Renal cortical epithelial cell (primary cell): Measurements from ENCODE around the gene ALDH1L1. TPM values are rescaled to one million over a fixed set of nuclear protein-coding genes. Genes with fewer than 3 reads are reported as not detected.

Source experiments
- DNase-seq: peaks from one replicate; pipeline ENCODE4 v3.0.0-alpha.2; 2011; ENCODE audit warnings: low read depth
- total RNA-seq: library from RNA; depleted of rRNA; stranded (reverse); fragments of >200 nt; gene quantifications from 2 replicates; pipeline ENCODE4 v1.2.3, GENCODE V29; 2014

Gene ALDH1L1
- total RNA-seq, 1 donor from 2014 or later: 4.6 TPM

DNA sequence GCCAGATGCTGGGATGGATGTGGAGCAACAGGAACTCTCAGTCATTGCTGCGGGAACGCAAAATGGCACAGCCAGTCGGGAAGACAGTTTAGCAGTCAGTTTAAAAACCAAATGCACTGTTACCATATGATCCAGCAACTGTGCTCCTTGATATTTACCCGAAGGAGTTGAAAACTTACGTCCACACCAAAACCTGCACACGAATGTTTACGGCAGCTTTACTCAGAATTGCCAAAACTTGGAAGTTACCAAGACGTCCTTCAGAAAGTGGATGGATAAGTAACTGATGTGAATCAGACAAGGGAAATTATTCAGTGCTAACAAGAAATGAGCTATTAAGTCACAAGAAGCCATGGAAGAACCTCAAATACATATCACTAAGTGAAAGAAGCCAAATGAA is 60.4 kb downstream of the ALDH1L1 start:
- no peak for DNase-seq

DNA sequence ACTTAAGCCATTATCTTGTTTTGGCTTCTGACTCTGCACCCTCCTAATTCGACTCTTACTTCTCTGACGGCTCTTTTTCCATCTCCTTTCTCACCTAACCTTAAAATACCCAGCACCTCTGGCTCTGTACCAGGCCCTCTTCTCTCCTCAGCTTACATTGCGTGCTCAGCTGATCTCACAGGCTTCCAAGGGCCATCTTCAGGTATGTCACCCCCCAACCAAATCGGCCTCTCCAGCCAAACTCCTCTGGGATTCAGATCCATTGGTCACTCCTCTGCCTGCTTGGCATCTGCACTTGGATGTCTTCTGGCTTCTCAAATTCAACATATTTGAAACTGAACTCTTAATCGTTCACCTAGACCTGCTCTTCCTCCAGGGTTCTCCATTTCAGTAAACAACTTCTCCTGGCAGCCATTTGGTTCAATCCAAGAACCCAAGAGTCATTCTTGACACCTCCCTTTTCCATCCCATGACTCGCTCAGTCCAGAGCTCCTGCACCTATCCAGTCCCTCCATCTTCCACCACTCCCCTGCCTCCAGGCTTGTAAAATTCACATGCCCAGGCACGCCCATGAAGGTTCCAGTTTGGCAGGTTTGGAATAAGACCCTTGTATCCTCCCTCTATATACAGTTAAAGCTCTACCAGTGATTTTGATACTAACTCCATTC is 61.2 kb downstream of the ALDH1L1 start:
- no peak for DNase-seq

DNA sequence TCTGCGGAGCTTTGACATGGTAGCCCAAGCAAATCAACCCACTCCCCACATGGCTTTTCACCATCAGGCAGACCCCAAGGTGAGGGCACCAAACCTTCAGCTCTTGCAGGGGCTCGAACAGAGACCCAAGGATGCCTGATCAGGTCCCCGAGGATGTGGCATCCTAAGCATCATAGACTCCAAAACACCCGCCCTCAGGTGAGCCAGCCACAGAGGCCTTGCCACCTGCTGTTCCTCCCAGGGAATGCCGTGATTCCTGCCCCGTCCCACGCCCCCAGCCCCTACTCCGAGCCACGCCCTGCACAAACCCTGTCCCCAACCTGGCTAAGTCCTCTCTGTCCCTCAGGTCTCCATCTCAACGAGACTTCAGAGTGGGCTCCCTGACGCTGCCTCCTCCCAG is 61.8 kb downstream of the ALDH1L1 start:
- DNase-seq: no peak

DNA sequence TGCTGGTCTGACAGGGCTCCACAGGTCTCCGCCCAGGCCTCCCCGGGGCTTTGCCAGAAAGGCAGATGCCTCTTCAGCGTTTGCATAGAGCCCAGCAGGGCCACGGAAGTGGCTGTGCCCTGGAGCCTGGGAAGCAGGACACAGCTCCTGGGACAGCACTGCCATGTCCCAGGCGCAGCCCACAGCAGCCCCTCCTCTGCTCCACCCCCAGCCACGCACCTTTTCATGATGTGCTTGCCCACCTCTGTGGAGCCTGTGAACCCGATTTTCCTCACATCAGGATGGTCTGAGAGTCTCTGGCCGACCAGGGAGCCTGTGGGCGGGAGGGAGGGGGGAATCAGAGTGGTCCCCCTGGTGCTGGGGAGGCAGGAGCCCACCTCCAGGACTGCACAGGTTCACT is 62.6 kb downstream of the ALDH1L1 start:
- DNase-seq: no peak

DNA sequence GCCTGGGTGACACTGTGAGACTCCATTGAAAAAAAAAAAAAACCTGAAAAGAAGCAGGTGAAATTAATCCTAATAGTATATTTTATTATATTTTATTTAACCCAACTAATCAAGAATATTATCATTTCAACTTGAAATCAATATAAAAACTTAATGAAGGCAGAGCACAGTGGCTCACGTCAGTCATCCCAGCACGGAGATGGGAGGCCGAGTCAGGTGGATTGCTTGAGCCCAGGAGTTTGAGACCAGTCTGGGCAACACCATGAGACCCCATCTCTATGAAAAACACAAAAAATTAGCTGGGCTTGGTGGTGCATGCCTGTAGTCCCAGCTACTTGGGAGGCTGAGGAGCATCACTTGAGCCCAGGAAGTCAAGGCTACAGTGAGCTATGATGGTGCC is 63.2 kb downstream of the ALDH1L1 start:
- DNase-seq: no peak

DNA sequence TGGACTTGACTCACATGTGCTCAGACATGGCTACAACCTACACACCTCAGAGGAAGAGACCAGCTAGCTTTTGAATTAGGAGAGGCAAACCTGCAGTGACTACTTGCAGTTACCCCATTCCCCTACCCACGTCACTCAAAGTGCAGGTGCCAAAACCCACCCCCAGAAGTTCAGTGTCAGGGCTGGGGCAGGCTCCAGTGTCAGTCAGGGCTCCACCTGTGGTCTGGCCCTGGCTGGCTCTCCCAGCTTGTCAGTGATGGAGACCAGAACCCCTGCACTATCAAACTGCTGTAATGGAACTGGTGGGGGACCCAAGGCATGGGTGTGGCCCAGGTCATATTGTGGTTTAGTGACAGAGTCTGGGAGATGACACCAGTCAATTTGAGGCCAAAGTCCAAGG is 63.9 kb downstream of the ALDH1L1 start:
- DNase-seq: no peak

DNA sequence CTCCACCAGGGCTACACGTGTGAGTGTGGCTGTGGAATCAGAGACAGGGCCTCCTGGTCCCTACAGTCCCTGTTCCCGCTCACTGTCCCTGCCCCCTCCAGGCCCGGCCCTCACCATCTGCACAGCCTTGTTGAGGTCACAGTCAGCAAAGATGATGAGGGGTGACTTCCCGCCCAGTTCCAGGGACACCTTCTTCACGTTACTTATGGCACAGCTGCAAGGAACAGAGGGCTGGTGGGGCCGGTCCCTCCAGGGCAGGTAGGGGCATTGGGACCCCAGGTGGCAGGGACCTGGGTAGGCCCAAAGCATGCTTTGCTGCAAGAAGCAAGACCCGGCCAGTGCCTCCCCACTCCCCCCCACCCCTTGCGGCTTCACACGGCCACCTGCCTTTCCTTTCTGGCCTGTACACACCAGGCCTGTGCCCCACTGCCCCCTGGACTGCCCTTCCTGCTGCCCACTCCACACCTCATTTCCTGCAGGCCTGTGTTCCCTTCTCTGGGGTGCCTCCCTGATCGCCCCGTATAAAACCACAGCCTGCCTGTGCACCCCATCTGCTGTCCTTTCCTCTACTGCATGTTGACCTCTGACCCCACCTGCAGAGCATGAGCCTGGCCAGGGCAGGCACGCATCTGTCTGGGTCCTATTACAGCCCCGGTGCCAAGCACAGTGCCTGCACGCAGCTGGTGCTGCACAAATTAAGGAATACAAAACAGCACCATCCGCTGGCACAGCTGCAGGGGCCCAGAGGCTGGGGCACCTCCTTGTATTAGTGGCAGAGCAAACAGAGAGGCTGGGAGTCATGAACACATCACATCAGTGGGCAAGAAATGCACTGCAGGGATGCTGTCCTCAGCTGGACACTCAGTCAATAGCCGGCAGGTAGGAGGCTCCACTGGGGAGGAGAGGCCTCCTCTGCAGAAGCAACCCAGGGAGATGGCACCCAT is 65.7 kb downstream of the ALDH1L1 start:
- no peak for DNase-seq

DNA sequence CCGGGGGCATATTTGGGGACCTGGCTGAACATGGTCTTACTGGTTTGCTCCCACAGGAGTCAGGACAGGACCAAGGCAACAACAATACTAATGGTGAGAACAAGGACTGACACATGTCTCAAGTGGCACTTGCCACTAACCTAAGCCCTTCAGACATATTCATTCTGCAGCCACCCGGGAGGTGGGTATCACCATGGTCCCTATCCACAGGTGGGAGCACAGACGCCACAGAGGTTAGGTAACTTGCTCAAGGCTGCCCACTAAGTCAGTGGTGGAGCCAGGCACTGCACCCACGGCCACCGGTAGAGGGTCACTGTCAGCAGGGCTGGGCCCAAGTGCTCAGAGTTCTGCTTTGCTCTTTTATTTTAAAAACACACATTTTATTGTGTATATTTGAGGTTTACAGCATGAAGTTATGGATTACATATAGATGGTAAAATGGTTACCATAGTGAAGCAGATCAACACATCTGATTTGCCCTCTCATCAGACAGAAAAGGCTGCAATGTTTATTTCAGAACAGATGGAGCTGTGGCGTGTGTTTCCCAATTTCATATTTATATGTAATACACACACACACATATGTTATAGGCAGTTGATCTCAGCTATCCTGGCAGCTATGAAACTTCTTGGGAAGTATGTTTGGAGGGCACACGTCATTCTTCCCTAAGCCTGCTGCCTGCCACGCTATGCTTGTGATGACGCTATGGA is 66.5 kb downstream of the ALDH1L1 start:
- no peak for DNase-seq

DNA sequence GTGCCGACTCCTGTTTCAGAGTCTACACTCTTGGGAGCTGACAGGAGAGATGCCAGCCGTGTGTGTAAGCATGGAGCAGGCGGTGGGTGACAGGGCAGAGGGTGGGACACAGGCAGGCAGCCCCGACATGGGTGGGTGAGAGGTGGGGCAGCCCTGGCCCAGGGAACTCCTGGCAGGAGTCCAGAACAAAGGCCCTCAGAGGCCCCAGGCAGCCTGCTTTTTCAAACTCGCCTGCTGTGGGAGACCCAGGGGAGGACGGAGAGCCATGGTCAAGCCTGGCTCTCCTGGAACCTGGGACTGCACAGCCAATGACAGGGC is 67.2 kb downstream of the ALDH1L1 start:
- no peak for DNase-seq

DNA sequence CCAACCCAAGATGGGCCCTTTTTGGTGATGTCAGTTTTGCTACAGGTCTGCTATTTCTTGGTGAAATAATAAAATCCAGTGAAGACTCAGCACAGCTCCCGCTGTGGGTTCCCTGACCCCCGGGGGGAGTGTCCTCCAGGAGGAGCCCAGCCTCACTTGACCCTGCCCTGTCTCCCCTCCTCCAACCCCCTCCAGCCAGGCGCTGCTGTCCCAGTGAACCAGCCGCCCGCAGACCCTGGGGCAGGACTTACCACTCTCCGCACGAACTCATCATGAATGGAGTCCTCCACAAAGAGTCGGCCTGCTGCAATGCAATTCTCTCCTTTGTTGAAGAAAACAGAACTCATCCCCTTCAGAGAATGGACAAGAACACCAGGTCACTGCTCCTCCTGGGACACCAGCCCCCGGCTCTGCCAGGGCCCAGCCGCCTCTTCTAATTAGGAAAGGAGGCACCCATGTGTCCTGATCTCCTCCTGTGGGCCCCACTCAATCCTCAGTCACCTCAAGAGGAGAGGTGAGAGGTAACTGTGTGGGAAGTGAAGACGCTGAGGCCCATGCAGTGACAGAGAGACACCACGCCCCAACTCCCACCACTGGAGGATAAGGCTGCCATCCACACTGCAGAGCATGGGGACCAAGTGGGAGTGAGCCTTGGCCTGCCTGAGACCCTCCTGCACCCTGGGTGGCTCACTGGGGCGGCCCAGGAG is 67.7 kb downstream of the ALDH1L1 start:
- no peak for DNase-seq

DNA sequence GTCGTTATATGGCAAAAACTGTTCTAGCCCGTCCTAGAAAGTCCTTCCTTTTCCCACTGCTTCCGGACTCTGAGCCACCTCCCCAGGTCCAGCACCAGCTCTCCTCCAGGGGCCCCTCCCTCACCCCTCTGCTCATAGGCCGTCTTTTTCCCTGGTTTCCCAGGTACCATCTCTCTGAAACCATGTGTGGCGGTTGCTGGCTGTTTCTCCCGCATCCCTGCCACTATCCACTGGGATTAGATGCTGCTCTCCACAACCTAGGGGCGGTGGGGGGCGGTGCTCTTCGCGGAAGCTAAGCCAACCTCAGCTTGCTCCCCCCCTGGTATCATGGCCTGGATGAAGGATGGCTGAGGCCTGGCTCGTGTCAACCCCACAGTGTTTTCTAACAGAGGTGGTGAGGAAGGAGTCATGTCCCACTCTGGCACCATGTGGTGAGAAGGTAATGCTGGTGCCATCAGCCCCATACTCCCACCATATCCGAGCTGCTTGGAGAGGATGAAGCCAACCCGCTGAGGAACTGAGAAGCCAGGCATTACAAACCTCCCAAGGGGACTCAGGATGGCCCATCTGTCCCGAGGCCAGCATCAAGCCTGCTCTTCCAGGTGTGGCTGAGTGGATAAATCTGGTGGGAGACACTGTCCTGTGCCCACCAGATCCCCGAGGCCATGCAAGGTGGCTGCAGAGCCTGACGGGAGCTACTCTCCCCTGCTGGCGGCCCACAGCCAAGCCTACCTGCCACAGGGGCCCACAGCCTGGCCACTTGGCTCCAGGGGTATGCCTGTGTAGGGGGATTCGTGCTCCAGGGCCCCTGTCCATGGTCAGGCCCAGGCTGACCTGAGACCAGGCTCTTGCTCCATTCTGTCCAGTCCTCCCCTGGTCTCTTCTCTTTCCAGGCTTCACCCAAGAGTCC is 68.6 kb downstream of the ALDH1L1 start:
- no peak for DNase-seq

DNA sequence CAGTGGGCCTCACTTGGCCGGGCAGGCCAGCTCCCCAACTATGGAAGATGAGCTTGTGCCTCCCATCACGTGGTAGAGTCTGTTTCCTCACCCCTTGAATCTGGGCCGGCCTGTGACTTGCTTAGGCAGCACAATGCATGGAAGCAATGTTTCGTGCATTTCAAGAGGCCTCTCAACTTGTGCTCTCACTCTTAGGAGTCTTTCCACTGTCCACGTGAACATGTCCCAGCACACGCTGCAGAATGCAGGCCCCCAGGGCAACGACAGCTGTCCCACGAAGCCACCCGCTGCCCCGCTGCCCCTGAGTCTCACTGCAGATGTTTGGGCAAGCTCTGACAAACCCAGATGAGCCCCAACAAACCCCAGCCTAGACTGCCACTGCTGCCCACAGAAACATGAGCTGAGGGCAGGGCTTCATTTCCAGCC is 69.2 kb downstream of the ALDH1L1 start:
- no peak for DNase-seq

DNA sequence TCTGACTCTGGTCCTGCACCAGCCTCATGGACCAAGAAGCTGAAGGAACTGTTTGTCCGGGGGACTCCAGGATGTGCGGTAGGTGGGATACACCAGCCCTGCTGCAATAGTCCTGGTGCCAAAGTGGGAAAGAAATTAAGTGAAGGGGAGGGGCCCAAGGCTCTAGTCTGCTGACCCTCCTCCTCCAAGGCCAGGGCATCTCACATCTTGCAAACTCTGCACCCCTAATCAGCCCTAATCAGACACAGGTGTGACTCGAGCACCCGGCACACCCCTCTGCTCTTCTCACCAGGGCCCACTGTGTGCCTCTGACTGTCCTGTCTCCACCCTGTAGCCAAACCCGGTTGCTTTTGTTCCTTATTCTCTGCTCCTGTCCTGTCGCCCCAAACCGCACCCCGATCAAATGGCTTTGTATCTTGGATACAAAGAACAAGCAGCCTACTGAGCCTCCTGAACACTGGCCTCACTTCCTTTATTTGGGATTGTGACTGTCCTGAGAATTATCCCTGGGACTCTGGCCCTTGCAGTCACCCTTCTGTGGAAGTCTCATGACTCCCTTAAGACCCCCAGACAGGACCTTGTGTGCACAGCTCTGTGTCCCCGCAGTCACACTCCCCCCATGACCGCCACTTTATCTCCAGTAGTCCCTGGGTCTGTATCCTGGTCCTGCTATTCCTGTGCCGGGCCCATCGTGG is 69.8 kb downstream of the ALDH1L1 start:
- DNase-seq: no peak

DNA sequence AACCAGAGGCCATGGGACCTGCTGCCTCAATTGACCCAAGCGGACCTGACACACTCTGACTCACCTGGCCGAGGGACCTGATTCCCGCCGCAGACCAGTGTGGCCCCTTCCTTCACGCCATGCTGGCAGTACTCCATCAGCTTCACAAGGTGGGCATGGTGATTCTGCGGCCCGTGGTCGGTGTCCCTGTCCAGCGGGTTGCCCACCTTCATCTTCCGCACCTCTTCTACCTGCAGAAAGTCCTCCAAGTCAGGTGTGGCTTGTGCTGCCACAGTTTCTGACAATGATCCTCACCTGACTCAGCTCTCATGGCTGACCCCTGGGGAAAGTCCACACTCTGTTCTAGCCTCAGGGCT is 70.5 kb downstream of the ALDH1L1 start:
- no peak for DNase-seq

DNA sequence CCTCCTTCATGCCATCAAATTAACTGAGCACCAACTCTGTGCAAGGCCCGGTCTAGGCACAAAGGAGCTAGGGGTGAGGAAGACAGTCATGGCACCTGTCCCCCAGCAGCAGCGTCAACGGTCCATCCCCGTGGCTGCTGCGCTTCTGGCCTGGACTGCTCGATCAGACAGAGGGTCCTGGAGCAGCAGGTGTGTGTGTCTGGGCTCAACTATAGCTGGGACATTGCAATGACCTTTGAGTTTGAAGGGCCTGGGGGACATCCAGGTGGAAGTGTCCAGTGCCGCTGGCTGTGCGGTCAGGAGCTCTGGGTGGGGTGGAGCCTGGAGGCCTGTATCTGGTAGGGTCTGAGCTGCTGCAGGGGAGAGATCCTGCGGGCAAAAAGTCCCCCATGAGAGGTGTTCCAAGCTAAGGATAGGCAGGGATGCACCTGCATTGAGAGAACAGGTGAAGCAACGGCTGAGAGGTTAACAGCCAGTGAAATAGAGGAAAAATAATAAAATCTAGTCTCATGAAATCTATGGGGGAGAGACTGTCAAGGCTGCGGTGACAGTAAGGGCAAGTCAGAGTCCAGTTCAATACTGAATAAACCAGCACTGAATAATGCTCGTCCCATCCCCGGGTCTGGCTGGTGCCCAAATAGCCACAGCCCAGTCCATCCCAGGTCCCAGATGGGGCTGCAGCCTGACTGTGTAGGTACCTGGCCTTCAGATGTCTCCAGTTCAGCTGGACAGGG is 71.1 kb downstream of the ALDH1L1 start:
- DNase-seq: no peak

DNA sequence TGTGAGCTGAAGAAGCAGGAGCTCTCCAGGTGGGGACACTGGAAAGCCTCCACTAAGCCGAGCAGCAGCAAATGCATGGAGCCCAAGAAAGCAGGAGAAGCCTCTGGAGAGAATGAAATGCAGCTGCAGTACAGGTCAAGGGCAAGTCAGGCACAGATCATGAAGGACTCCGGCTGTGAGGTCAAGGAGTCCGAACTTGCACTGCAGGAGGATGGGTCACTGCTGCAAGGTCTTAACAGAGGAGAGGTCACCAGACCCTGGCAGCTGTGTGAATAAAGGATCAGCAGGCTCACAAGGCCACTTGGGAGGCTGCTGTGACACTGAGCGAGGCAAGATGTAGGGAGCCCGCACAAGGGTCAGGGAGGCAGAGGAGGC is 71.7 kb downstream of the ALDH1L1 start:
- no peak for DNase-seq

DNA sequence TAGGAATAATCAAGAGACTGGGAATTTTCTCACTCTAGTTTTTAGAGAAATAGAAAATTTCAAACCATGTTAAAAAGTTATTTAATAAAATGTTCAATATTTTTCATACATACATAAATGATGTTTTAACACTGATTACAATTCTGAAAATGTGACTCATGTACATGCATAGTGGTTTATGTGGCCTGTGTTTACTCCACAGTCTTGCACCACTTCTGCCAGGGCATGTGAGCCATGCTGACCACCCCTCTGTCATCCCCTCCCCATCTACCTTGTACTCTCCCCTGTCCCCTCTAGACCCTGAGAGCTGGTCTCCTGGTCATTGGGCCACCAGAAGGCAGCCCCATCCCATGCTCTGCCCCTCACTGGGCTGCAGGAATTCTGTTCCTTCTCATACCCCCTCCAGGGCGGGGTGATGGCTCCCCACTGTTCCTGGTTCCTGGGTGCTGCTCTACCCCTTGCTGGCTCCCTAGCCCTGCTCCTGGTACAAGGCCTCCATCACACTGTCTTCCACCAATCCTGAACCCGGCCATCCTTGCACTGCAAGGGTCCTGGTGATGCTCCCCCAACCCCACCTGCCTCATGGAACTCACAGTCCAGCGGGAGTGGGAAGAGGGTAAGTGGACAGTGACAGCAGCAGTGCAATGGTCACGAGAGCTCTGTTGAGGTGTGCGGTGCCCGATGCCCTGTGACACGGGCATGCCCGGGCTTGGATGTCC is 72.3 kb downstream of the ALDH1L1 start:
- no peak for DNase-seq

DNA sequence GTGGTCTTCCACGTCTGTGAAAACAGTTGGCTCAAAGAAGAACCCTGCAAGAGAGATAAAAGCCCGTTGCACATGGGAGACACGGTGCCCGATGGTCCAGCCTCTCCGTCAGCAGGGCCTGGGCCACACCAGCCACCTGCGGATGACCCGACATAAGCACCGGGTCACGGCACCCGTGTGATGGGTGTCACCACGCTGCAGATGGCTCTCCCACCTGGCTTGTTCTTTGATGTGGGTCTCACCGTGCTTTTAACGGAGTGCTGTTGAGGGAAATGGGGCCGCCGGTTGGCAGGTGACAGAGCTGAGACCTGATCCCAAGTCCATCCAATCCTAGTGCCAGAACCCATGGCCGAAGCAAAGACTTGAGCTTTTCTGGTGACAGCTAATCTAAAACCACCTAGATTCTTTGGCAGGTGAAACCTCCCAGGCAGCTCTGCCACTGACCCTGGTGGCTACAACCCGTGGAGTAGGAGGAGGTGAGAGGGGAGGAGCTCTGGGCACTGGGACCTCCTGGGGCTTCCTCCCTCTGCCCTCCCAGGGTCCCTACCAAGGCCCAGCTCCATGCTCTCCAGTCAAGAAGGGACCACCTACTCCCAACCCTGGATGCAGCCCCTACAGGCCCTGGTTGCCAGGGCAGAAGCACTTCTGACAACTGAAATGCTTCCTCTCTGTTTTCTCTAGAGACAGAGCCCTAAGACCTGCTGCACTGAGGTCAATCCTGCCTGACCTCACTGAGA is 73.0 kb downstream of the ALDH1L1 start:
- DNase-seq: no peak
